HG03135 (cell line): Measurements from ENCODE around the gene FASTK.

Experiments
- ATAC-seq: cut with Tn5 transposase; IDR thresholded peaks from one replicate; pipeline ENCODE4 v1.9.1; 2021; ENCODE audit warnings: mild to moderate bottlenecking, moderate library complexity; ENCODE audit not compliant: unreplicated experiment

Gene FASTK

GRCh38 chr7:151083071-151083823 is 2.6 kb upstream of the FASTK start, which contains the start of gene TMUB1:
Gene TMUB1, minus strand, starts transcription at chr7:151083493. Its CDS starts 930 bp downstream, at chr7:151082563.
- ATAC-seq, result peak; percentile 44

- ATAC-seq, result no peak
Measured at GRCh38 chr7:151082141-151083070, 1.8 kb upstream of the FASTK start.

- no peak for ATAC-seq
Measured at GRCh38 chr7:151081170-151082101, 827 bp upstream of the FASTK start.

GRCh38 chr7:151080067-151080521 is 515 bp downstream of the FASTK start:
- peak; percentile 16 for ATAC-seq

- ATAC-seq, result no peak
Measured at GRCh38 chr7:151079199-151079910, 1.3 kb downstream of the FASTK start.

GRCh38 chr7:151078233-151079040 is 2.2 kb downstream of the FASTK start:
- ATAC-seq, result no peak

- ATAC-seq, result no peak
Measured at GRCh38 chr7:151077705-151078232, 2.8 kb downstream of the FASTK start.

- no peak for ATAC-seq
Measured at GRCh38 chr7:151076863-151077704, 3.5 kb downstream of the FASTK start.

- ATAC-seq, result no peak
Measured at GRCh38 chr7:151075978-151076426, 4.6 kb downstream of the FASTK start.

- no peak for ATAC-seq
Measured at GRCh38 chr7:151075662-151075971, 5.0 kb downstream of the FASTK start.

- ATAC-seq, result no peak
Measured at GRCh38 chr7:151074817-151075661, 5.6 kb downstream of the FASTK start.

GRCh38 chr7:151073990-151074389 is 6.6 kb downstream of the FASTK start:
- ATAC-seq, result no peak

GRCh38 chr7:151071032-151071866 is 9.4 kb downstream of the FASTK start:
- ATAC-seq, result no peak

GRCh38 chr7:151070574-151070960 is 10.0 kb downstream of the FASTK start:
- ATAC-seq, result no peak

- ATAC-seq, result no peak
Measured at GRCh38 chr7:151069841-151070573, 10.6 kb downstream of the FASTK start.
